H1 (cell line): ENCODE measurements around the gene PABPN1. TPM values are rescaled to one million over a fixed set of nuclear protein-coding genes. Genes with fewer than 3 reads are reported as not detected.

Experiments used
- CTCF ChIA-PET: fragments of 300-600 bp; sonication (Branson Sonifier 250); formaldehyde crosslinking; loops from one replicate; lab custom pipeline; 2021; ENCODE audit not compliant: partially characterized antibody; lab: Charles Lee
- POLR2A ChIA-PET: fragments of 300-600 bp; sonication (Branson Sonifier 250); formaldehyde crosslinking; loops from one replicate; lab custom pipeline; 2021; ENCODE audit warnings: inconsistent platforms; ENCODE audit not compliant: partially characterized antibody; lab: Charles Lee
- DNase-seq, 2 experiments: peaks; one replicate each; pipeline versions ENCODE4 v3.0.0 to v3.0.0-alpha.2; 2010 to 2022; ENCODE audit warnings: low spot score in 2 of 2, low read depth in 1 of 2, mixed read lengths in 1 of 2
- FAIRE-seq: peaks from 2 replicates; lab custom pipeline; 2011; peaks lifted over from hg19 to GRCh38; lab: Jason Lieb, UNC
- H2AFZ ChIP-seq: 2 replicates; pipeline ENCODE4 v1.8.1; 2012; ENCODE audit warnings: low read length, inconsistent platforms
- H2AK5ac ChIP-seq: 2 replicates; pipeline ENCODE4 v1.6.1; 2013; ENCODE audit warnings: low read depth, low read length
- H2BK120ac ChIP-seq: replicated peaks from 2 replicates; pipeline ENCODE3; 2013; ENCODE audit warnings: low read depth, low read length, inconsistent platforms
- H2BK12ac ChIP-seq: 2 replicates; pipeline ENCODE4 v1.6.1; 2013; ENCODE audit warnings: low read depth, low read length
- H2BK15ac ChIP-seq: 2 replicates; pipeline ENCODE4 v1.6.1; 2013; ENCODE audit warnings: low read length
- H2BK20ac ChIP-seq: 2 replicates; pipeline ENCODE4 v1.6.1; 2013; ENCODE audit warnings: low read length
- H2BK5ac ChIP-seq: 2 replicates; pipeline ENCODE4 v1.6.1; 2013; ENCODE audit warnings: low read depth, low read length
- H3K14ac ChIP-seq: 2 replicates; pipeline ENCODE4 v1.6.1; 2013; ENCODE audit warnings: inconsistent platforms; ENCODE audit not compliant: insufficient read length
- H3K18ac ChIP-seq: 2 replicates; pipeline ENCODE4 v1.6.1; 2013; ENCODE audit warnings: low read length; ENCODE audit errors: extremely low read depth
- H3K23ac ChIP-seq: 2 replicates; pipeline ENCODE4 v1.6.1; 2013; ENCODE audit warnings: inconsistent platforms; ENCODE audit not compliant: insufficient read length
- H3K23me2 ChIP-seq: 2 replicates; pipeline ENCODE4 v1.6.1; 2013; ENCODE audit warnings: low read depth, low read length
- H3K27ac ChIP-seq: 2 replicates; pipeline ENCODE4 v1.6.1; 2011; ENCODE audit warnings: low read depth, low read length, inconsistent platforms
- H3K27me3 ChIP-seq, 4 experiments: replicated peaks in 1 of 4; 1 replicate in 1 of 4; 2 replicates in 3 of 4; pipeline versions ENCODE4 v1.6.1 to v1.8.1; 2011 to 2013; ENCODE audit warnings: low read length in 3 of 4, mild to moderate bottlenecking in 3 of 4, inconsistent platforms in 2 of 4, mixed read lengths in 2 of 4, moderate library complexity in 1 of 4; ENCODE audit not compliant: control insufficient read depth in 3 of 4, insufficient read depth in 3 of 4; ENCODE audit errors: extremely low read depth in 1 of 4
- H3K36me3 ChIP-seq, 4 experiments: 2 replicates each; pipeline versions ENCODE4 v1.6.1 to v1.8.1; 2011 to 2013; ENCODE audit warnings: mild to moderate bottlenecking in 4 of 4, low read length in 3 of 4, moderate library complexity in 2 of 4, control low read depth in 1 of 4, inconsistent platforms in 1 of 4; ENCODE audit not compliant: insufficient read depth in 4 of 4, control insufficient read depth in 2 of 4
- H3K4ac ChIP-seq: replicated peaks from 2 replicates; pipeline ENCODE3; 2013; ENCODE audit warnings: low read length, low read depth, mixed read lengths, inconsistent platforms; ENCODE audit not compliant: insufficient read length
- H3K4me1 ChIP-seq, 4 experiments: replicated peaks in 1 of 4; 1 replicate in 1 of 4; 2 replicates in 3 of 4; pipeline versions ENCODE4 v1.6.1 to v1.8.1; 2011 to 2013; ENCODE audit warnings: low read length in 3 of 4, inconsistent platforms in 2 of 4, mixed read lengths in 1 of 4; ENCODE audit not compliant: insufficient read depth in 4 of 4, control insufficient read depth in 3 of 4
- H3K4me2 ChIP-seq, 2 experiments: 2 replicates each; pipeline versions ENCODE4 v1.6.1 to v1.8.1; 2011 to 2013; ENCODE audit warnings: low read depth in 2 of 2, low read length in 2 of 2, control low read depth in 1 of 2, inconsistent platforms in 1 of 2, mild to moderate bottlenecking in 1 of 2; ENCODE audit not compliant: insufficient read depth in 1 of 2
- H3K4me3 ChIP-seq, 4 experiments: fragments of 200-600, 300-600 bp in 1 of 4; sonication (generic), shearing (Covaris generic), sonication (Bioruptor Twin) in 1 of 4; 2 replicates each; pipeline versions ENCODE4 v1.5.1 to v1.8.1; 2011 to 2016; ENCODE audit warnings: low read length in 4 of 4, low read depth in 3 of 4, control low read depth in 2 of 4, inconsistent platforms in 2 of 4, mild to moderate bottlenecking in 2 of 4, mixed read lengths in 1 of 4, moderate library complexity in 1 of 4; ENCODE audit not compliant: insufficient read depth in 2 of 4; ENCODE audit errors: extremely low read depth in 1 of 4
- H3K56ac ChIP-seq: replicated peaks from 2 replicates; pipeline ENCODE3; 2013; ENCODE audit warnings: low read depth, mild to moderate bottlenecking, mixed read lengths, low read length, inconsistent platforms; ENCODE audit not compliant: insufficient read length
- H3K79me1 ChIP-seq: 2 replicates; pipeline ENCODE4 v1.6.1; 2013; ENCODE audit warnings: low read depth, low read length, control low read depth
- H3K79me2 ChIP-seq, 2 experiments: 2 replicates each; pipeline versions ENCODE4 v1.6.1 to v1.8.1; 2012 to 2013; ENCODE audit warnings: low read length in 2 of 2, mild to moderate bottlenecking in 2 of 2, inconsistent platforms in 1 of 2; ENCODE audit not compliant: insufficient read depth in 2 of 2, control insufficient read depth in 1 of 2
- H3K9ac ChIP-seq, 4 experiments: replicated peaks in 1 of 4; 1 replicate in 1 of 4; 2 replicates in 3 of 4; pipeline versions ENCODE4 v1.6.1 to v1.8.1; 2011 to 2013; ENCODE audit warnings: low read depth in 3 of 4, low read length in 3 of 4, control low read depth in 2 of 4, mild to moderate bottlenecking in 2 of 4, moderate library complexity in 2 of 4, inconsistent platforms in 1 of 4; ENCODE audit errors: extremely low read depth in 1 of 4
- H3K9me3 ChIP-seq, 2 experiments: 2 replicates each; pipeline versions ENCODE4 v1.6.1 to v1.8.1; 2012 to 2013; ENCODE audit warnings: mild to moderate bottlenecking in 2 of 2, moderate library complexity in 2 of 2, control low read depth in 1 of 2, inconsistent platforms in 1 of 2, low read depth in 1 of 2, low read length in 1 of 2, mixed read lengths in 1 of 2; ENCODE audit not compliant: insufficient read depth in 2 of 2
- H4K20me1 ChIP-seq, 2 experiments: replicated peaks in 1 of 2; 2 replicates each; pipeline versions ENCODE3 to v1.8.1; 2011 to 2013; ENCODE audit warnings: inconsistent platforms in 2 of 2, low read length in 2 of 2, mild to moderate bottlenecking in 1 of 2; ENCODE audit not compliant: insufficient read depth in 2 of 2, control insufficient read depth in 1 of 2
- H4K5ac ChIP-seq: 2 replicates; pipeline ENCODE4 v1.6.1; 2013; ENCODE audit warnings: low read length, low read depth, mixed read lengths, inconsistent platforms; ENCODE audit not compliant: insufficient read length
- H4K8ac ChIP-seq: 2 replicates; pipeline ENCODE4 v1.8.0; 2013; ENCODE audit warnings: mild to moderate bottlenecking, moderate library complexity, low read length, inconsistent platforms; ENCODE audit not compliant: insufficient read depth; ENCODE audit errors: extremely low read depth
- H4K91ac ChIP-seq: replicated peaks from 2 replicates; pipeline ENCODE3; 2013; ENCODE audit warnings: low read length, mixed read lengths, inconsistent platforms; ENCODE audit not compliant: insufficient read length
- BCL11A ChIP-seq, 2 experiments: IDR thresholded peaks; one replicate each; pipeline ENCODE4 v1.6.1; 2011; ENCODE audit warnings: low read depth in 2 of 2, low read length in 2 of 2, mild to moderate bottlenecking in 2 of 2
- CEBPB ChIP-seq: IDR thresholded peaks from 2 replicates; pipeline ENCODE4 v1.6.1; 2012; ENCODE audit warnings: low read depth, low read length
- CHD2 ChIP-seq: IDR thresholded peaks from 2 replicates; pipeline ENCODE4 v1.6.1; 2012; ENCODE audit warnings: low read length, improper control_type of control experiment
- EGR1 ChIP-seq: IDR thresholded peaks from 2 replicates; pipeline ENCODE4 v1.6.1; 2011; ENCODE audit warnings: low read depth, low read length, borderline replicate concordance
- JUND ChIP-seq: IDR thresholded peaks from 2 replicates; pipeline ENCODE4 v1.6.1; 2011; ENCODE audit warnings: mild to moderate bottlenecking, improper control_type of control experiment, low read length
- SIRT6 ChIP-seq: IDR thresholded peaks from one replicate; pipeline ENCODE4 v1.7.1; 2012; ENCODE audit warnings: low read length, inconsistent platforms
- TBP ChIP-seq: IDR thresholded peaks from 2 replicates; pipeline ENCODE4 v1.6.1; 2011; ENCODE audit warnings: low read depth, low read length, improper control_type of control experiment
- ZNF274 ChIP-seq: IDR thresholded peaks from 2 replicates; pipeline ENCODE4 v1.7.0; 2012; ENCODE audit warnings: low read length, borderline replicate concordance; ENCODE audit errors: extremely low read depth
- WGBS, 2 experiments: shearing (Covaris generic) in 1 of 2; methylation state at CpG; one replicate each; pipeline versions ENCODE4 v1.1.6 to v1.1.7; 2013 to 2015; ENCODE audit warnings: low lambda C conversion rate in 2 of 2, mixed read lengths in 2 of 2, inconsistent platforms in 1 of 2, low coverage in 1 of 2, missing lambda C conversion rate in 1 of 2; ENCODE audit not compliant: insufficient replicate concordance in 2 of 2, insufficient coverage in 1 of 2, insufficient read length in 1 of 2; ENCODE audit errors: extremely low coverage in 1 of 2, missing lambda C conversion rate in 1 of 2; 5-methylcytosine and 5-hydroxymethylcytosine counted together
- polyA plus RNA-seq, 7 experiments: library from polyadenylated mRNA; depleted of rRNA in 3 of 7; stranded (reverse) in 5 of 7; unstranded in 2 of 7; fragments of >200 nt in 5 of 7; fragments of 200-250 nt in 2 of 7; gene quantifications; 1 replicate in 5 of 7; 2 replicates in 1 of 7; 4 replicates in 1 of 7; pipeline versions ENCODE4 v1.2.1 to v1.2.3, GENCODE V29; 2011 to 2013; ENCODE audit warnings: missing spikeins in 2 of 7, mixed read lengths in 2 of 7
- total RNA-seq: library from RNA; stranded (reverse); fragmentation: NEBNext Ultra II Directional; extraction: Animal tissue kit (Norgen Biotek cat#: 25700); gene quantifications from 2 replicates; pipeline ENCODE4 v1.2.1, GENCODE V29; 2021
- TF ChIP-seq, protein P1 (sequence below), 3 experiments: IDR thresholded peaks; 1 replicate in 2 of 3; 2 replicates in 1 of 3; pipeline versions ENCODE4 v1.5.1 to v1.6.1; 2011; ENCODE audit warnings: low read length in 3 of 3, mild to moderate bottlenecking in 3 of 3, inconsistent platforms in 2 of 3, low read depth in 1 of 3, moderate library complexity in 1 of 3; ENCODE audit not compliant: insufficient read depth in 1 of 3; ENCODE audit errors: control extremely low read depth in 1 of 3

PABPN1 gene
- total and polyA plus RNA-seq, 2 of the 8 experiments (the other 6 are each of a cell fraction or from before 2014, with no cell fraction given), result 300 to 331 TPM

DNA sequence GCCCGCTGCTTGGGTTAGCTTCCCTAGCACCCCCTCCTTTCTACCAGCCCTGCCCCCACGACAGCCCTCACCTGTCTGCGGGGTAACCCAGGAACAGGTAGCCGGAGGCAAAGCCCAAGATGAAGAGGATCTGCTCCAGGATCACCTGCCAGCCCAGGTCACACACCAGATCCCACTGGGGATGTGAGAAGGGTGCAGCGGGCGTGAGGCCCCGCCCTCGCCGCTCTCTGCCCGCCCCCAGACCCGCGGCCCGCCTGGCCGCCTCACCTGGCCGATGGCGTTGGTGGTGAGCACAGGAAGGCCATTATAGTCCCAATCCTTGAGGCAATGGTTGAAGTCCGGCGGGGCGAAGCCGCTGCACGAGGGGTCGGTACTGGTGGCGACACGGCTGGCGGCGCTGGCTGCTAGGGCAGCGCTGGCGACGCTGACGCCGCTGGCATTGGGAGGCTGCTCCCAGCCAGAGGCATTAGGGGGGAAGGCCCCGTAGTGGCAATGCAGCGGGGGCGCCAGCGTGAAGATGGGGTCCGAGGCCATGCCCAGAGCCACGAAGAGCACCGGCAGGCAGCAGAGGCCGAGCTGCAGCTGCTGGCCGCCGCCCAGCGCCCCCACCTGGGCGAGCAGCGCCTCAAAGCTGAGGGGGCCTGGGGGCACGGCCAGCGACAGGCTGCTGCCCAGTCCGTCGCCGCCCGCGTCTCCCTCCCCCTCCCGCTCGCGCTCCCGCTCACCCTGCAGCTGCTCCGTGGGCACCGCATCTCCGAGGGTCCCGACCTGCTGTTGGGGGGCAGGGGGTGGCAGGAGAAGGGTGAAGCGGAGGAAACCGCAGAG lies 30.6 kb downstream of the PABPN1 start:
- Histone ChIP-seq H3K9me3 (no peaks in the 10 kb centered on the region), H3K4me2 (peak overlapping the region; percentile 59 to 92), H3K14ac (no peak overlapping the region), H3K9ac (peak overlapping the region in 2 of 4 experiments; percentile 29 to 38; a peak in 4 of 7 replicates), H2BK12ac (peak overlapping the region; percentile 50; the same call in 1 of the 2 replicates), H4K5ac (no peak overlapping the region), H3K4me1 (peaks cover 0 to 3% (median 2%) of the 10 kb centered on the region in 4 experiments; a peak in 4 of 7 replicates), H3K79me1 (no peaks in the 10 kb centered on the region), H2BK5ac (peak overlapping the region; percentile 71; the same call in 1 of the 2 replicates), H3K23ac (no peak overlapping the region), H4K20me1 (peaks cover 0 to 3% of the 10 kb centered on the region in 2 experiments), H2AK5ac (no peak overlapping the region), H3K27me3 (peaks cover 0 to 14% (median 10%) of the 10 kb centered on the region in 4 experiments; a peak in 6 of 7 replicates), H3K23me2 (peaks cover 10% of the 10 kb centered on the region), H3K18ac (peak overlapping the region; percentile 38), H3K36me3 (peaks cover 0 to 4% (median 2%) of the 10 kb centered on the region in 4 experiments; a peak in 1 of 8 replicates), H3K4me3 (peak overlapping the region; percentile 37 to 84 (median 73)), H4K91ac (no peak overlapping the region), H2BK15ac (no peak overlapping the region), H3K56ac (peak overlapping the region; percentile 34), H3K4ac (no peak overlapping the region), H2AFZ (no peak overlapping the region), H2BK20ac (no peak overlapping the region), H4K8ac (peak overlapping the region; percentile 19; the same call in 1 of the 2 replicates), H2BK120ac (no peak overlapping the region), H3K79me2 (no peaks in the 10 kb centered on the region), H3K27ac (0 out of 2 replicates have a peak overlapping the region, but pooled peaks have one; percentile 8)
- FAIRE-seq (no peak), DNase-seq (peak in 1 of 2 experiments; percentile 75)
- POLR2A ChIA-PET, result interaction anchor here (0.9 to 6.4 kb wide), 9 partner anchors 12 to 133 kb away, joined by 3 to 73 read pairs (median 5); partner anchors contain the start of genes BCL2L2, EFS and PABPN1
- WGBS, 2 experiments, result 9% methylated on average over 35 of the region's 61 CpGs; no CpG with 5 or more reads in 1 of the 2 experiments
- CTCF ChIA-PET, result interaction anchor here (0.6 to 20.9 kb wide), 12 partner anchors 9 to 88 kb away, joined by 3 to 333 read pairs (median 4); partner anchors contain the start of genes CMTM5, IL25, MYH7 and PABPN1
- TF ChIP-seq EGR1 (no peak), CEBPB (no peak), SIRT6 (no peak), BCL11A (IDR thresholded peaks at IDR 0.05; ENCODE audit: low read depth in 2 of 2, low read length in 2 of 2) (no peak), ZNF274 (no peak), JUND (no peak), TBP (peak; percentile 45; the same call in 1 of the 2 replicates), CHD2 (no peak)
- TF ChIP-seq, protein P1, sequence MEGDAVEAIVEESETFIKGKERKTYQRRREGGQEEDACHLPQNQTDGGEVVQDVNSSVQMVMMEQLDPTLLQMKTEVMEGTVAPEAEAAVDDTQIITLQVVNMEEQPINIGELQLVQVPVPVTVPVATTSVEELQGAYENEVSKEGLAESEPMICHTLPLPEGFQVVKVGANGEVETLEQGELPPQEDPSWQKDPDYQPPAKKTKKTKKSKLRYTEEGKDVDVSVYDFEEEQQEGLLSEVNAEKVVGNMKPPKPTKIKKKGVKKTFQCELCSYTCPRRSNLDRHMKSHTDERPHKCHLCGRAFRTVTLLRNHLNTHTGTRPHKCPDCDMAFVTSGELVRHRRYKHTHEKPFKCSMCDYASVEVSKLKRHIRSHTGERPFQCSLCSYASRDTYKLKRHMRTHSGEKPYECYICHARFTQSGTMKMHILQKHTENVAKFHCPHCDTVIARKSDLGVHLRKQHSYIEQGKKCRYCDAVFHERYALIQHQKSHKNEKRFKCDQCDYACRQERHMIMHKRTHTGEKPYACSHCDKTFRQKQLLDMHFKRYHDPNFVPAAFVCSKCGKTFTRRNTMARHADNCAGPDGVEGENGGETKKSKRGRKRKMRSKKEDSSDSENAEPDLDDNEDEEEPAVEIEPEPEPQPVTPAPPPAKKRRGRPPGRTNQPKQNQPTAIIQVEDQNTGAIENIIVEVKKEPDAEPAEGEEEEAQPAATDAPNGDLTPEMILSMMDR (IDR thresholded peaks at IDR 0.05; ENCODE audit: control extremely low read depth in 1 of 3, insufficient read depth in 1 of 3, low read depth in 1 of 3, low read length in 3 of 3), result peak; percentile 26 to 39 (median 32); a peak in 3 of 4 replicates
